A673 (cell line): ENCODE results near the gene DCLK1. TPM values are rescaled to one million over a fixed set of nuclear protein-coding genes. Genes with fewer than 3 reads are reported as not detected.
A peak's percentile ranks its signal among the peaks of the same experiment; 100 is the strongest.

Experiments used
- BruUV-seq: library from RNA; stranded (reverse); fragments of 400-500 nt; replicated peaks from 2 replicates; lab custom pipeline; 2021; lab: Mats Ljungman, UMichigan
- CTCF ChIA-PET: fragments of 300-600 bp; sonication (Branson Sonifier 250); formaldehyde crosslinking; loops from one replicate; lab custom pipeline; 2022; ENCODE audit warnings: antibody characterized with exemption; lab: Charles Lee
- POLR2A ChIA-PET: fragments of 300-600 bp; sonication (Branson Sonifier 250); formaldehyde crosslinking; loops from one replicate; lab custom pipeline; 2022; ENCODE audit warnings: antibody characterized with exemption; ENCODE audit not compliant: low non-redundant PET; lab: Charles Lee
- DNase-seq: peaks from one replicate; pipeline ENCODE4 v3.0.0-alpha.2; 2015; ENCODE audit warnings: low spot score
- H3K27ac ChIP-seq: fragments of 200-600 bp; sonication (generic); 2 replicates; pipeline ENCODE4 v1.5.1; 2016; ENCODE audit warnings: mixed run types, low read depth, mild to moderate bottlenecking, mixed read lengths, antibody characterized with exemption, low read length; ENCODE audit not compliant: poor library complexity, severe bottlenecking
- H3K27me3 ChIP-seq: fragments of 200-600 bp; sonication (generic); replicated peaks from 2 replicates; pipeline ENCODE4 v1.6.1; 2017; ENCODE audit warnings: mixed run types, low read depth, mild to moderate bottlenecking, mixed read lengths, antibody characterized with exemption, low read length; ENCODE audit not compliant: insufficient read depth, poor library complexity
- H3K36me3 ChIP-seq: fragments of 200-600 bp; sonication (generic); 2 replicates; pipeline ENCODE4 v1.6.1; 2016; ENCODE audit warnings: mixed run types, mild to moderate bottlenecking, mixed read lengths, antibody characterized with exemption, low read length; ENCODE audit not compliant: insufficient read depth, poor library complexity, severe bottlenecking
- H3K4me1 ChIP-seq: fragments of 200-600 bp; sonication (generic); 2 replicates; pipeline ENCODE4 v1.6.1; 2017; ENCODE audit warnings: mixed run types, mild to moderate bottlenecking, mixed read lengths, antibody characterized with exemption, low read length; ENCODE audit not compliant: insufficient read depth, poor library complexity, severe bottlenecking
- H3K4me3 ChIP-seq: fragments of 200-600 bp; sonication (generic); 2 replicates; pipeline ENCODE4 v1.5.1; 2016; ENCODE audit warnings: low read depth, mixed run types, mild to moderate bottlenecking, mixed read lengths, low read length; ENCODE audit not compliant: poor library complexity, severe bottlenecking
- H3K9me3 ChIP-seq: fragments of 200-600 bp; sonication (generic); 2 replicates; pipeline ENCODE4 v1.6.1; 2016; ENCODE audit warnings: mixed run types, low read depth, mild to moderate bottlenecking, mixed read lengths, antibody characterized with exemption, low read length; ENCODE audit not compliant: poor library complexity, severe bottlenecking
- EZH2 ChIP-seq: fragments of 200-600 bp; sonication (generic); IDR thresholded peaks from 2 replicates; pipeline ENCODE4 v1.6.1; 2017; ENCODE audit warnings: borderline replicate concordance, low read depth, mild to moderate bottlenecking, mixed read lengths, antibody characterized with exemption, low read length; ENCODE audit not compliant: poor library complexity, severe bottlenecking
- intact Hi-C: fragments of 100-400 bp; cut with micrococcal nuclease; formaldehyde crosslinking; loops from one replicate; pipeline ENCODE4 v1.10.0; 2022; ENCODE audit not compliant: unreplicated experiment
- total RNA-seq: library from RNA; stranded (reverse); gene quantifications from 2 replicates; pipeline ENCODE4 v1.2.3, GENCODE V29; 2021
- TF ChIP-seq, protein P1 (sequence below): fragments of 300-800, 200-600 bp; sonication (generic); conservative IDR thresholded peaks from 2 replicates; pipeline ENCODE4 v1.5.1; 2017; ENCODE audit warnings: low read depth, mild to moderate bottlenecking, antibody characterized with exemption, low read length, moderate library complexity, mixed read lengths

The DCLK1 gene
- total RNA-seq, 1 experiment from 2014 or later = 11.2 TPM

DNA sequence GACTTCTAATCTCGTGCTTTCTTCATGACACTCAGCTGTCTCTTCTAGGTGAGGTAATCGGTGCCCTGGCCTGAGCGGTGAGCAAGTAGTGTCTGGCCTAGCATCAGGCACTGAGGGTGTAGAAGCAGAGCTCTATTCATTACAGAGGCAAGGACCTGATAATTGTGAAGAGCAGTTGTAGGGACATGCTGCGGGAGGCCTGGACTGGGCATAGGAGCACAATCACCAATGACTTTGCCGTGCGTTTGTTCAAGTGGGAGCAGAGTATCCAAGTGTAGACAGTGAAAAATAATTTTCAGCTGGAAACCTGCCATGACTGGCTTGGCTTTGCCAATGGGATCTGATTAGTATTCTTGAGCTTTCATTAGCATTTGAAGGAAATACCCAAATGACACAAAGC is 32.1 kb upstream of the DCLK1 start:
- peak; percentile 29 for DNase-seq
- POLR2A ChIA-PET = interaction anchor here (0.6 kb wide), 1 partner anchor 249 kb away, joined by 5 read pairs; no protein-coding TSS in a partner anchor
- peaks cover 27% of the 10 kb centered on the region for H3K4me1 ChIP-seq
- intact Hi-C loops = no loop called here
- TF ChIP-seq, protein P1, sequence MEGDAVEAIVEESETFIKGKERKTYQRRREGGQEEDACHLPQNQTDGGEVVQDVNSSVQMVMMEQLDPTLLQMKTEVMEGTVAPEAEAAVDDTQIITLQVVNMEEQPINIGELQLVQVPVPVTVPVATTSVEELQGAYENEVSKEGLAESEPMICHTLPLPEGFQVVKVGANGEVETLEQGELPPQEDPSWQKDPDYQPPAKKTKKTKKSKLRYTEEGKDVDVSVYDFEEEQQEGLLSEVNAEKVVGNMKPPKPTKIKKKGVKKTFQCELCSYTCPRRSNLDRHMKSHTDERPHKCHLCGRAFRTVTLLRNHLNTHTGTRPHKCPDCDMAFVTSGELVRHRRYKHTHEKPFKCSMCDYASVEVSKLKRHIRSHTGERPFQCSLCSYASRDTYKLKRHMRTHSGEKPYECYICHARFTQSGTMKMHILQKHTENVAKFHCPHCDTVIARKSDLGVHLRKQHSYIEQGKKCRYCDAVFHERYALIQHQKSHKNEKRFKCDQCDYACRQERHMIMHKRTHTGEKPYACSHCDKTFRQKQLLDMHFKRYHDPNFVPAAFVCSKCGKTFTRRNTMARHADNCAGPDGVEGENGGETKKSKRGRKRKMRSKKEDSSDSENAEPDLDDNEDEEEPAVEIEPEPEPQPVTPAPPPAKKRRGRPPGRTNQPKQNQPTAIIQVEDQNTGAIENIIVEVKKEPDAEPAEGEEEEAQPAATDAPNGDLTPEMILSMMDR = no peak
- no peak for TF ChIP-seq EZH2
- no peak overlapping the region for H3K27ac ChIP-seq
- no peaks in the 10 kb centered on the region for H3K36me3 ChIP-seq
- no peaks in the 10 kb centered on the region for H3K9me3 ChIP-seq
- CTCF ChIA-PET = no interaction called here
- no peaks in the 10 kb centered on the region for H3K27me3 ChIP-seq
- no TSS peak for BruUV-seq
- no peak overlapping the region for H3K4me3 ChIP-seq

DNA sequence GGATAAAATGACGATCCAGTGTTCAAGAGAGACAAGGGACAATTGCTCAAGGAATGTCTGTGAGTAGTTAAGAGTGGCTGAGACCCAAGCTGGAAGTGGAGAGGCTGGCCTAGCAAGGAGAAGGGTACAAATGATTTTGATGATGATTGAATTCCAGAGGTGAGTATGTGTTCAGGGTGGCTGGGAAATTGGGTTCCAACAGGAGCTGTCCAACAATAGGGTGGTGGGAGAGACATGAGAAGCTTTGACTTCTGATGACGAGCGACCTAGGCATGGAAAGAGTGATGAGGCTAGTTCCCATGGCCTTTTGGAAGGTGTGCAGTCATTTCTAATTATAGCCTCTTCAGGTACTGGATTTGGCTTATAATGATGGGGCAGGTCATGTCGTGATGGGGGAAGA is 29.1 kb upstream of the DCLK1 start:
- H3K9me3 ChIP-seq = no peaks in the 10 kb centered on the region
- H3K27me3 ChIP-seq = no peaks in the 10 kb centered on the region
- intact Hi-C loops = no loop called here
- POLR2A ChIA-PET = no interaction called here
- no peak for TF ChIP-seq EZH2
- TF ChIP-seq, protein P1 = no peak
- H3K27ac ChIP-seq = no peak overlapping the region
- H3K36me3 ChIP-seq = no peaks in the 10 kb centered on the region
- BruUV-seq = no TSS peak
- H3K4me3 ChIP-seq = no peak overlapping the region
- no peak for DNase-seq
- CTCF ChIA-PET = no interaction called here
- peaks cover 48% of the 10 kb centered on the region for H3K4me1 ChIP-seq

DNA sequence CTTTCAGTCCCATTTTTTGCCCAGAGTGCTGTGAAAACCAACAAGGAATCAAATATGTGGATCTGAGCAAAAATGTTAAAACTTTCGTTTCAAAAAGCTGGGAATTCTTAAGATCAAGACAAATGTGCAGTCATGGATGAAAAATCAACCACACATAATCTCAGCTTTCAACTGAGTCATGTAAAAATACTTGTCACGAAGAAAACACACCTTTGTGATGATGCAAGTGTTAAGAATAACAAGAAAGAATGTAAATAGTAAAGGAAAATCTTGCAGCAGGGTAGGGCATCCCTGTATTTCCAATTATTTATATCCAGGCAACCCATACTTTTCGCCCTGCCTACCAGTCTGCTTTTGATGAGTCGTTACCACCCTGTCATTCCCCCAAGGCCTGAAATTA is 27.4 kb upstream of the DCLK1 start:
- Histone ChIP-seq H3K9me3 (no peaks in the 10 kb centered on the region), H3K27me3 (no peaks in the 10 kb centered on the region), H3K27ac (no peak overlapping the region), H3K4me3 (no peak overlapping the region), H3K36me3 (no peaks in the 10 kb centered on the region), H3K4me1 (peaks cover 36% of the 10 kb centered on the region)
- BruUV-seq = no TSS peak
- intact Hi-C loops = no loop called here
- no peak for TF ChIP-seq EZH2
- TF ChIP-seq, protein P1 = no peak
- ChIA-PET CTCF (no interaction called here), POLR2A (no interaction called here)
- DNase-seq = no peak
